GM18508 (cell line): ENCODE measurements around the gene NCAM2.
"Not testable (repeated sequence)": the region's sequence is repeated elsewhere in the genome, so short reads cannot be mapped to it uniquely, and the experiment has no call there.

ENCODE experiments used
- ATAC-seq: cut with Tn5 transposase; IDR thresholded peaks from one replicate; pipeline ENCODE4 v1.9.1; 2021; ENCODE audit warnings: moderate number of reproducible peaks; ENCODE audit not compliant: insufficient read depth, unreplicated experiment

NCAM2 gene

DNA sequence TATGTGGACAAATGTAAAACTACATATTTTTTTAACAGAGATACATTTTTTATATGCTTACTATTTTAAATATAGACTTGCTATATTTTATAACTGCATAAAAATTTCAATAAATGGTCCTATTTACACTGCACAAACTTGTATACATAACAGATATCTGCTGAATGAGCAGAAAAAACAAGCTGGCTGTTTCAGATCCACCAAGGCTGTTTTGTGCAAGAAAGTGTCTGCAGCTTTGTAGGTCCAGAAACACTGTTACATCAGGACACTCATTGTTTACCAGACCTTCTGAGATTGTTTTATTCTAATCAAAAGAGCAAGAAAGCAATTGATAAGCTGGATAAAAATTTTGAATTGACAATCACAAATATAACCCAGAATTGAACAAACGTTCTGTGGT lies 99.3 kb downstream of the NCAM2 start:
- ATAC-seq: no peak

- no peak for ATAC-seq
Measured at GRCh38 chr21:21101911-21102310, 103.7 kb downstream of the NCAM2 start.

DNA sequence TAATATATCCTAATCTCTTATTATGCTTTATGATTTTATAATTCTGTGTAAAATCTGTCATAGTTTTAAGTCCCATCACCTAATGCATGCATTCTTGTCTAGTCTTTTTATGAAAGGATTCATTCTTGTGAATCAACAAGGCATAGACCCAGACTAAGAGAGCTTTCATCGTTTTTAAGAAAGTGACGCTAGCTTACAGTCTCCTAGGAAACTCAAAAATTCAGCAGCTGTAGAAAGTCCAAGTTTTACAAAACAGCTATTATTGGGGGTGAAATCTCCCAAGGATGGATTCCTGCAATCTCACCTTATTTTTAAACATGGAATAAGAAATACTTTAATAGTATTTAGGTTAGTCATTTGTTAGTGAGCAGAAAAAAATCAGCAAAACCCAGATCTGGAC lies 104.7 kb downstream of the NCAM2 start:
- no peak for ATAC-seq

DNA sequence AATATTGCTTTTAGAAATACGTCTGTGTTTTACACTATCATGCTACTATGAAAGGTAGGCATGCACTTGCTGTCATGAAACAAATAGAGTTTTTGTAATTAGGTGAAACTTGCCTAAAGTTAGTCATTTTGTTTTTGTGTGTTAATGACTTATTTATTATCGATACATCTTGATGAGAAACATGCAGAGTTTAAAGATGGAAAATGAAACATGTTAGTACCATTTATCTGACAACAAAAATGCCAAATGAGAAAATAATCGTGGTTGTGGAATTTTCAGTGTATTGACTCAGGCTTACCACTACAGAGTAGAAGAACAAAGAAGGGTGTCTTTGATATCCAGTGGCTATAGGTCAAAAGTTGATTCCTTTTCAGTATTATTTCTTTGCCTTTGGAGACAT lies 105.5 kb downstream of the NCAM2 start:
- no peak for ATAC-seq

- ATAC-seq: no peak
Measured at GRCh38 chr21:21109736-21110135, 111.5 kb downstream of the NCAM2 start.

GRCh38 chr21:21111309-21111920 lies 113.2 kb downstream of the NCAM2 start:
- ATAC-seq: no peak

DNA sequence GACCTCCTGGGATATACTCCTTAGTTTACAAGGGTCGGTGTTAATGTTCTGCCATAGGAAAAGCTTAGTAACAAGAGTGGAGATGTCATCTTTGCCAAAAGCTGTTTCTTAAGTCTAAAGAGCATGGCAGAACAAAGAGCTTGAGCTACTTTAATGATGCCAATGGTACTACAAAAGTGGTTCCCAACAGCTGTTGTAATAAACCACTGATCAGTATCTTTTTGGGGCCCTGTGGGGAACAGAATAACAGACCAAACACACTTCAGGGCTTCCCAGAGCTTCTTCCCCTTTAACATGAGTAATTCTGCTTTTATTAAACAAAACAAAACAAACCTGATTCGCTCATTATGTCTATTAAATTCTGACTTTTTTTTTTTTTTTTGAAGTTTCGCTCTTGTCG lies 116.3 kb downstream of the NCAM2 start:
- ATAC-seq: no peak

- ATAC-seq: no peak
Measured at GRCh38 chr21:21119091-21119490, 120.9 kb downstream of the NCAM2 start.

DNA sequence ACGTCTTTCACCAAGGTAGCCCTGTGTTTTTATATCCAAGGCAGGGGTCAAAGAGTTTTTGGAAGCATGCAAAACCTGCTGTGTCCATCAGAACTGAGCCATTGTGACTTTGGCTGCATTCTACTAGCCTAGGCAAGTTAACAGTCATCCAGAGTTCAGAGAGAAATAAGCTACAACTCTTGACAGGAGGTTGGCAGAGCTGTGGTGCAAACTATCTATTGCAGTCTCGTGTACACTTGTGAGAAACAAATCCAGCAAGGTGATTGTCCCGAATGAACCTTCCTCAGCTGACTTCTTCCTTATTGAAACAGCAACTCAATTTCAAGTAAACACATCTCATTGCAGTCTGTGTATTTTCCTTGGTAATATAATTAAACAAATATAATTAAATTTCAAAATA lies 124.5 kb downstream of the NCAM2 start:
- ATAC-seq: no peak

GRCh38 chr21:21132390-21132789 lies 134.2 kb downstream of the NCAM2 start:
- ATAC-seq: no peak

DNA sequence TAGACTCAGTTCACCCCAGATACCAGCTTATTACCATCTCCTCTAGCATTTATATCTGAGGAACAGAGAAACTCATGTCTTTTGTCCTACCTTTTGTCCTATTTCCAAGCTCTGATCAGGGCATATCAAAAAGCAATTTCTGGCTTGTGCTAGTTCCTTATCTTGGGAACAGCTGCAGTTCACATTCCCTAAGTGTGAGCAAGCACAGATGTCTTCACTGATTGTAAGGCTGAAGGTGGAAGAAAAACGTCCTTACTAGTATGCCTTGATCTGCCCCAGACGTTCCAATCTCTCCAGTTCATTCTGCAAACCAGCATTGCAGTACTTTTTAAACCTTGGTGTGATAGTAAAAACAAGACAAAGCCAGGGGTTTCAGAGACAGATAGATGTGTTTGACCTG lies 139.8 kb downstream of the NCAM2 start:
- no peak for ATAC-seq

GRCh38 chr21:21146587-21147373 lies 148.6 kb downstream of the NCAM2 start:
- no peak for ATAC-seq

GRCh38 chr21:21147374-21147745 lies 149.2 kb downstream of the NCAM2 start:
- no peak for ATAC-seq

DNA sequence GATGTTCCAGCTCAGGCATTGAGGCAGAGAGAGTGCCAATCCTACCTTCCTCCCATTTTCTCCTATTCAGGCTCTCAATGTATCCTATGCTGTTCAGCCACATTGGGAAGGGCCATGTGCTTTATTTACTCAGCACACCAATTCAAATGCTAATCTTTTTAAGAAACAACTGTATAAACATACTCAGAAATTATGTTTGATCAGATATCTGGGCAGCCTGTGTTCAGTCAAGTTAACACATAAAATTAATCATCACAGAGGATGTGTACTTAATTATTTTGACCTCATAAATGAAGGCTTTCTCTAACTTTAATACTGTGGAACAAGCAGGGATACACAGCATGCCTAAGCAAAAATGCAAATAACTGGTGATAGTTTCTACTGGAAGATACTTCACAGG lies 149.8 kb downstream of the NCAM2 start:
- no peak for ATAC-seq

DNA sequence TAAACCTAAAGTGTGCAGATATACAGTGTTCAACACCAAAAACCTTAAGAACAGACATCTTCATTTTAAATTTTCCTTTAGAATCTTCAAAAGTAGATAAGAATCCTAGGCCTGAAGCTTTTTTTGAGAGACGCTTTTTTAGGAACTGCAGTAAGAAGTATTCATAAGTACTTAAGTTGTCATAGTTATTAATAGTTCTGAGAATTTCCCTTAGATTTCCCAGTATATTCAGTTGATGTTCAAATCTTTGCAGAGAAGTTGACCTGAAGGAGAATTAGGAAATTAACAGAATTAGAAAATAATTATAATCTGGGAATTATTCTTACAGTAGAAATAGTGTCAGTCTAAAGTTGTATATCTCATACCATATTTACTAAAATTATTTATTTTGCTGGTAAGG lies 150.3 kb downstream of the NCAM2 start:
- ATAC-seq: no peak

- ATAC-seq: not testable (repeated sequence)
Measured at GRCh38 chr21:21149445-21149844, 151.2 kb downstream of the NCAM2 start.

- no peak for ATAC-seq
Measured at GRCh38 chr21:21151231-21151630, 153.0 kb downstream of the NCAM2 start.

- ATAC-seq: no peak
Measured at GRCh38 chr21:21156397-21156796, 158.2 kb downstream of the NCAM2 start.

DNA sequence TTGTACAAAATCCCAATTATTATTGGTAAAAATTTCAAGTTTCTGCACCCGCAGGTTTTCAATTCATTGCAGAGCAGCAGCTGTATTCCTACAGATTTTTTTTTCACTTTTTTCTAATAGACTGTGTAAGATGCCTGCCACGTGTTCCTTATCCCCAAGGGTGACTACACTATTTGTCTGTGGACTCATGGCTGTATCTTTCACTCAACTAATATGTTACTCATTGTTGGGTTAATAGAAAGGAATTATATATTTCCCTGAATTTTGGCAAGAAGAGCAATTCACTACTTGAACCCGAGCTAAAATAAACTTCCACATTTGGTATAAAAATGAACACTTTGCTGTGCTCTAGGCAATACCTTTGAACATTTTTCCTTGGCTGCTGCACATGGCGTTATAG lies 158.7 kb downstream of the NCAM2 start:
- no peak for ATAC-seq

GRCh38 chr21:21158376-21158918 lies 160.2 kb downstream of the NCAM2 start:
- no peak for ATAC-seq

DNA sequence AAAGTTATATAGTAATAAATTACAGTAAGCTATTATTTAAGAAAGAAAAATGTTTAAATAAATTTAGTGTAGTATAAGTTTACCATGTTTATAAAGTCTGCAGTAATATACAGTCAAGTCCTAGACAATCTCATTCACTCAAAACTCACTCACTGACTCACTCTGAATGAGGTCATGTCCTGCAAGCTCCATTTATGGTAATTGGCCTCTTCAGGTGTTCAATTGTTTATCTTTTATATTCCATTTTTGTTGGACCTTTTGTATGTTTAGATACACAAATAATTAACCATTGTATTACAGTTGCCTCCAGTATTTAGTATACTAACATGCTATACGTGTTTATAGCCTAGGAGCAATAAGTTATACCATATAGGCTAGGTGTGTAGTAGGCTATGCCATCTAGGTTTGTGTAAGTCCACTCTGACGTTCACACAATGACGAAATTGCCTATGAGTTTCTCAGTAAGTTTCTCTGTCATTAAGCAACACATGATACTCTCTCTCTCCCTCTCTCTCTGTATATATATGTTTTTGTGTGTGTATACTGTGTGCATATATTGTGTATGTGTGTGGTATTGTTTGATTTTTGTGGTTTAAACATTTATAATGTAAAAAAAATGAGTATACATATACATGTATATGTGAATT lies 161.2 kb downstream of the NCAM2 start:
- ATAC-seq: no peak
